Hepatocyte (in vitro differentiated cells): ENCODE results near the gene JAG2. TPM values are rescaled to one million over a fixed set of nuclear protein-coding genes. Genes with fewer than 3 reads are reported as not detected.

ENCODE experiments used
- DNase-seq: peaks from one replicate; pipeline ENCODE4 v3.0.0-alpha.2; 2016; ENCODE audit warnings: low spot score
- H2AFZ ChIP-seq: fragments of 200-600 bp; sonication (generic); 2 replicates; pipeline ENCODE4 v1.6.0; 2016; ENCODE audit warnings: antibody characterized with exemption, mild to moderate bottlenecking
- H3K27ac ChIP-seq: fragments of 200-600 bp; sonication (generic); 2 replicates; pipeline ENCODE4 v1.5.1; 2016; ENCODE audit warnings: mild to moderate bottlenecking
- H3K27me3 ChIP-seq: fragments of 200-600 bp; sonication (generic); 2 replicates; pipeline ENCODE4 v1.6.1; 2016
- H3K36me3 ChIP-seq: fragments of 200-600 bp; sonication (generic); replicated peaks from 2 replicates; pipeline ENCODE4 v1.5.1; 2016; ENCODE audit warnings: low read depth; ENCODE audit not compliant: insufficient read depth
- H3K4me1 ChIP-seq: fragments of 200-600 bp; sonication (generic); 2 replicates; pipeline ENCODE4 v1.5.1; 2016; ENCODE audit warnings: mild to moderate bottlenecking, moderate library complexity; ENCODE audit not compliant: insufficient read depth
- H3K4me2 ChIP-seq: fragments of 200-600 bp; sonication (generic); 2 replicates; pipeline ENCODE4 v1.6.0; 2016
- H3K4me3 ChIP-seq: fragments of 200-600 bp; sonication (generic); 2 replicates; pipeline ENCODE4 v1.5.1; 2016; ENCODE audit warnings: mild to moderate bottlenecking
- H3K79me2 ChIP-seq: fragments of 200-600 bp; sonication (generic); 2 replicates; pipeline ENCODE4 v1.6.0; 2017; ENCODE audit warnings: mild to moderate bottlenecking
- H3K9me2 ChIP-seq: fragments of 200-600 bp; sonication (generic); replicated peaks from 2 replicates; pipeline ENCODE4 v1.6.0; 2017; ENCODE audit warnings: mild to moderate bottlenecking; ENCODE audit not compliant: insufficient read depth
- H3K9me3 ChIP-seq: fragments of 200-600 bp; sonication (generic); 2 replicates; pipeline ENCODE4 v1.5.1; 2016; ENCODE audit warnings: low read depth, mild to moderate bottlenecking
- H4K20me1 ChIP-seq: fragments of 200-600 bp; sonication (generic); 2 replicates; pipeline ENCODE4 v1.6.0; 2016; ENCODE audit warnings: mild to moderate bottlenecking; ENCODE audit not compliant: insufficient read depth, poor library complexity, severe bottlenecking
- EZH2 ChIP-seq: fragments of 200-600 bp; sonication (generic); IDR thresholded peaks from 2 replicates; pipeline ENCODE4 v1.6.1; 2016; ENCODE audit warnings: antibody characterized with exemption, mild to moderate bottlenecking, borderline replicate concordance
- EZH2phosphoT487 ChIP-seq: fragments of 200-600 bp; sonication (generic); IDR thresholded peaks from one replicate; pipeline ENCODE4 v1.6.1; 2018; ENCODE audit warnings: antibody characterized with exemption, mild to moderate bottlenecking, low read depth, moderate library complexity; ENCODE audit not compliant: unreplicated experiment, severe bottlenecking
- WGBS: methylation state at CpG from one replicate; pipeline ENCODE4 v1.1.6; 2016; ENCODE audit warnings: low lambda C conversion rate; ENCODE audit errors: missing lambda C conversion rate; 5-methylcytosine and 5-hydroxymethylcytosine counted together
- polyA plus RNA-seq: library from polyadenylated mRNA; unstranded; fragments of >200 nt; fragmentation: Nextera tagmentation; extraction: Ambion mirVana; gene quantifications from 2 replicates; pipeline ENCODE4 v1.2.1, GENCODE V29; 2016
- total RNA-seq: library from RNA; depleted of rRNA; stranded (reverse); fragments of >200 nt; gene quantifications from 2 replicates; pipeline ENCODE4 v1.2.3, GENCODE V29; 2014
- TF ChIP-seq, protein P1 (sequence below): fragments of 200-600 bp; sonication (generic); IDR thresholded peaks from 2 replicates; pipeline ENCODE4 v1.5.1; 2016; ENCODE audit warnings: antibody characterized with exemption, mild to moderate bottlenecking; ENCODE audit not compliant: poor library complexity

The JAG2 gene
- total and polyA plus RNA-seq, 2 experiments from 2014 or later, result 4.1 to 6.1 TPM

- TF ChIP-seq EZH2phosphoT487, result no peak
- TF ChIP-seq EZH2, result no peak
- TF ChIP-seq, protein P1, sequence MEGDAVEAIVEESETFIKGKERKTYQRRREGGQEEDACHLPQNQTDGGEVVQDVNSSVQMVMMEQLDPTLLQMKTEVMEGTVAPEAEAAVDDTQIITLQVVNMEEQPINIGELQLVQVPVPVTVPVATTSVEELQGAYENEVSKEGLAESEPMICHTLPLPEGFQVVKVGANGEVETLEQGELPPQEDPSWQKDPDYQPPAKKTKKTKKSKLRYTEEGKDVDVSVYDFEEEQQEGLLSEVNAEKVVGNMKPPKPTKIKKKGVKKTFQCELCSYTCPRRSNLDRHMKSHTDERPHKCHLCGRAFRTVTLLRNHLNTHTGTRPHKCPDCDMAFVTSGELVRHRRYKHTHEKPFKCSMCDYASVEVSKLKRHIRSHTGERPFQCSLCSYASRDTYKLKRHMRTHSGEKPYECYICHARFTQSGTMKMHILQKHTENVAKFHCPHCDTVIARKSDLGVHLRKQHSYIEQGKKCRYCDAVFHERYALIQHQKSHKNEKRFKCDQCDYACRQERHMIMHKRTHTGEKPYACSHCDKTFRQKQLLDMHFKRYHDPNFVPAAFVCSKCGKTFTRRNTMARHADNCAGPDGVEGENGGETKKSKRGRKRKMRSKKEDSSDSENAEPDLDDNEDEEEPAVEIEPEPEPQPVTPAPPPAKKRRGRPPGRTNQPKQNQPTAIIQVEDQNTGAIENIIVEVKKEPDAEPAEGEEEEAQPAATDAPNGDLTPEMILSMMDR, result no peak
- no peaks in the 10 kb centered on the region for H3K4me1 ChIP-seq
- H3K27ac ChIP-seq, result no peak overlapping the region
- no peaks in the 10 kb centered on the region for H3K36me3 ChIP-seq
- H2AFZ ChIP-seq, result no peak overlapping the region
- H3K9me3 ChIP-seq, result no peaks in the 10 kb centered on the region
- DNase-seq, result no peak
- H3K27me3 ChIP-seq, result no peaks in the 10 kb centered on the region
- no peak overlapping the region for H3K4me2 ChIP-seq
- H4K20me1 ChIP-seq, result no peaks in the 10 kb centered on the region
- no peak overlapping the region for H3K4me3 ChIP-seq
- no peaks in the 10 kb centered on the region for H3K9me2 ChIP-seq
- 94% methylated on average over 42 of the region's 44 CpGs for WGBS
- H3K79me2 ChIP-seq, result no peaks in the 10 kb centered on the region
Observed at GRCh38 chr14:105151838-105152793, 16.5 kb downstream of the JAG2 start.

DNA sequence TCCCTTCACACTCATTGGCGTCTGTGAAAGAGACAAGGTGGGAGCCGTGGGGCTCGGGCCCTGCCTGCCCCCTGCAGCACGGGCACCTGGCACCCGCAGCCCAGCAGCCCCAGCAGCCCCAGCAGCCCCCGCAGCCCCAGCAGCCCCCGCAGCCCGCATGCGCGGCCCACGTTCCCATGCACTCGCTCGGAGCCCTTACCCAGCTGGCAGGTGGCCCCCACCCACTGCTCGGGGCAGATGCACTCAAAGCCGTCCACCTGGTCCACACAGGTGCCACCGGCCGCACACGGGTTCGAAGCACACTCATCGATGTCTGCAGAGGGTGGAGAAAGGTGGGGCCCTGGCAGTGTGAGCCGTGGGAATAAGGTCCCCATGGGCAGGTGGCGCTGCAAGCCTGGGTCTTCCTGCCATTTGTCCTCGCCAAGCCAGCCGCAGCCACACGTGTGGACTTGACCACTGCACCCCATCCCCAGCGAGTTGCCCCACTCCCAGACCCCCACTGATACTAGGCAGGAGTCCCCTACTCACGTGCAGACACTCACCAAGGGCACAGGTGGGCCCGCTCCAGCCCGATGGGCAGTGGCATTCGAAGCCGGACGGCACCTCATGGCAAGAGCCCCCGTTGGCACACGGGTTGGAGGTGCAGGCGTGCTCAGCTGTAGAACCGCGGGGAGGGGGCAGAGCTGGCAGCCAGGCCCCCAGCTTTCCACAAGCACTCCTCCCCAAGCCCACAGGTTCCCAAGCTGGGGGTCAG is 17.3 kb downstream of the JAG2 start:
- H3K9me3 ChIP-seq, result no peaks in the 10 kb centered on the region

GRCh38 chr14:105150368-105151083 is 18.1 kb downstream of the JAG2 start:
- H3K27ac ChIP-seq, result no peak overlapping the region
- no peaks in the 10 kb centered on the region for H3K79me2 ChIP-seq
- 94% methylated on average over 30 of the region's 35 CpGs for WGBS
- H3K4me2 ChIP-seq, result no peak overlapping the region
- H3K9me2 ChIP-seq, result no peaks in the 10 kb centered on the region
- TF ChIP-seq, protein P1, result no peak
- no peak for TF ChIP-seq EZH2
- TF ChIP-seq EZH2phosphoT487, result no peak
- H3K9me3 ChIP-seq, result no peaks in the 10 kb centered on the region
- no peak overlapping the region for H3K4me3 ChIP-seq
- no peaks in the 10 kb centered on the region for H3K36me3 ChIP-seq
- H2AFZ ChIP-seq, result no peak overlapping the region
- DNase-seq, result no peak
- H4K20me1 ChIP-seq, result no peaks in the 10 kb centered on the region
- H3K4me1 ChIP-seq, result no peaks in the 10 kb centered on the region
- H3K27me3 ChIP-seq, result no peaks in the 10 kb centered on the region

More for the DNA sequence above, 17.3 kb downstream of the JAG2 start:
- Histone ChIP-seq H3K4me1 (no peaks in the 10 kb centered on the region), H3K27ac (no peak overlapping the region), H3K79me2 (no peaks in the 10 kb centered on the region), H3K27me3 (no peaks in the 10 kb centered on the region), H3K4me2 (no peak overlapping the region), H3K9me2 (no peaks in the 10 kb centered on the region), H3K4me3 (no peak overlapping the region), H4K20me1 (no peaks in the 10 kb centered on the region), H3K36me3 (no peaks in the 10 kb centered on the region), H2AFZ (no peak overlapping the region)
- TF ChIP-seq, protein P1, result no peak
- TF ChIP-seq EZH2phosphoT487, result no peak
- TF ChIP-seq EZH2, result no peak
- no peak for DNase-seq
- 91% methylated on average over 25 of the region's 37 CpGs for WGBS
